Activated naive CD4-positive, alpha-beta T cell treated with anti-CD3 and anti-CD28 coated beads, Interleukin-2, amount 50 U/mL, for 72 hours (primary cell): ENCODE results near the gene UNC5CL. TPM values are rescaled to one million over a fixed set of nuclear protein-coding genes. Genes with fewer than 3 reads are reported as not detected.

Experiments used
- ATAC-seq, 2 donors: fragments of 150-1000 bp; cut with Tn5 transposase; 2 replicates each; pipeline ENCODE4 v1.10.0; 2021; ENCODE audit warnings: mild to moderate bottlenecking in 2 of 2, moderate library complexity in 2 of 2
- DNase-seq, 2 donors: peaks; one replicate each; pipeline ENCODE4 v3.0.0; 2021 to 2022; ENCODE audit warnings: low spot score in 2 of 2
- H3K27ac Mint-ChIP-seq, 2 donors: one replicate each; pipeline ENCODE4 v1.8.0; 2022; ENCODE audit warnings: mild to moderate bottlenecking in 2 of 2, mixed read lengths in 2 of 2
- H3K36me3 Mint-ChIP-seq, 2 donors: one replicate each; pipeline ENCODE4 v1.8.0; 2022; ENCODE audit warnings: mixed read lengths in 2 of 2
- H3K9me3 Mint-ChIP-seq, 2 donors: one replicate each; pipeline ENCODE4 v1.8.0; 2022; ENCODE audit warnings: mixed read lengths in 2 of 2
- total RNA-seq, 2 donors: library from RNA; stranded (reverse); gene quantifications; one replicate each; pipeline ENCODE4 v1.2.3, GENCODE V29; 2022

Gene UNC5CL
- 1 to 10 TPM; 2.8 to 5.1 TPM for total RNA-seq

- Mint-ChIP-seq H3K36me3 (no peaks in the 10 kb centered on the region), H3K27ac (peak within 1 kb of the TSS in 1 of 2 donors; percentile 10), H3K9me3 (no peaks in the 10 kb centered on the region)
- peak; percentile 47 to 73 for ATAC-seq
- DNase-seq, result peak in 1 of 2 donors; percentile 70
Measured at GRCh38 chr6:41039060-41039998, at the start of gene UNC5CL. Gene UNC5CL, minus strand, starts transcription at chr6:41039221. Its CDS starts 4,147 bp downstream, at chr6:41035074.

DNA sequence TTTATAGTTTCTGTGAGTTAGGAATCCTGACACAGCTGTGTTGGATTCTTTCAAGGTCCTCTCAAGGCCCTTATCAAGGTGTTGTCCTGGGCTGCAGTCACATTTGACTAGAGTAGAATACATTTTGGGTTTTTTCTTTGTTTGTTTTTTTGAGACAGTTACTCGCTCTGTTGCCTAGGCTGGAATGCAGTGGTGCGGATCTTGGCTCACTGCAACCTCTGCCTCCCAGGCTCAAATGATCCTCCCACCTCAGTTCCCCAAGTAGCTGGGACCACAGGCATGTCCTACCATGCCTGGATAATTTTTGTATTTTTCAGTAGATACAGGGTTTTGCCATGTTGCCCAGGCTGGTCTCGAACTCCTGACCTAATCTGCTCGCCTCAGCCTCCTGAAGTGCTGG is 49.4 kb upstream of the UNC5CL start:
- Mint-ChIP-seq H3K27ac (no peak overlapping the region), H3K36me3 (peaks cover 15 to 23% of the 10 kb centered on the region in 2 donors), H3K9me3 (no peaks in the 10 kb centered on the region)
- no peak for ATAC-seq
- no peak for DNase-seq

GRCh38 chr6:41085182-41085581 is 46.2 kb upstream of the UNC5CL start:
- H3K9me3 Mint-ChIP-seq, result no peaks in the 10 kb centered on the region

DNA sequence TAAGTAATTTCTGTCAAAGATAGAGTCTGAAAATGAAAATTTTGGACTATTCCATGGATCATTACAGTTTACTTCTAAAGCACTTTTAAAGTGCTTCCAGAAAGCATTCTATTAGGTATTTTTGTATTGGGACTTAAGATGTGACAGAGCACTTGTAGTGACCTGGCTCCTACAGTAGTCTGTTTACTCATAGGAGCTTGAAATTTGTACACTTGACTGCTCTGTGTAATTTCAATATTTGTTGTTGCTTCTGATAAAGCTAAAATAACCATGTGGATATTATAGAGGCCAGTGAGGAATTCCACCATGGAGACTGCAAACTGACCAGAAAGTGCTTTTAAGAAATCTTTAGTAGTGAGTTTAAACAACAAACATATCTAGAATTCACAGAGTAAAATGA is 44.1 kb upstream of the UNC5CL start:
- H3K36me3 Mint-ChIP-seq, result peaks cover 30 to 49% of the 10 kb centered on the region in 2 donors
- no peak for ATAC-seq
- no peak overlapping the region for H3K27ac Mint-ChIP-seq
- no peak for DNase-seq
- H3K9me3 Mint-ChIP-seq, result no peaks in the 10 kb centered on the region

More at GRCh38 chr6:41085182-41085581, 46.2 kb upstream of the UNC5CL start:
- no peak for DNase-seq
- ATAC-seq, result no peak
- Mint-ChIP-seq H3K36me3 (peaks cover 15 to 36% of the 10 kb centered on the region in 2 donors), H3K27ac (no peak overlapping the region)

DNA sequence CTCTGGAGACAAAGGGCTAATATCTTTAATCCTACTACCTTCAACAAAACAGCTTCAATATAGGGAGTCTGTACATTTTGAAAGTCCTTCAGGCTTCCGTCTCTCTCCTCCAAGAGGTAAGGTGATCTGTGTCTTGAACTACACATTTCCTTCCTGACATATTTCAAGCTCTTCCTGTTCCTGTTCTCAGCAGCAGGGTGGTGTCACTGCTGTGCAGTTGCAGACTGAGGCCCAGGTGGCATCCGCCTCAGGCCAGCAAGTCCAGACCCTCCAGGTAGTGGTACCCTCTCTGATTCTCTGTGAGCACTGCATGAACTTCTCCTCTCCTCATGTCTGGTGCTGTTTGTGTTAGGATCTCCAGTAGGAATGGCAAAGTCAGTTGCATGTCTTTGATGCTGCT is 41.6 kb upstream of the UNC5CL start:
- ATAC-seq, result peak; percentile 34 to 54
- Mint-ChIP-seq H3K36me3 (peaks cover 30 to 32% of the 10 kb centered on the region in 2 donors), H3K9me3 (no peaks in the 10 kb centered on the region), H3K27ac (peak overlapping the region; percentile 79 to 87)
- no peak for DNase-seq

GRCh38 chr6:41079080-41079479 is 40.1 kb upstream of the UNC5CL start:
- Mint-ChIP-seq H3K9me3 (no peaks in the 10 kb centered on the region), H3K27ac (peak overlapping the region in 1 of 2 donors; percentile 79), H3K36me3 (peaks cover 38 to 41% of the 10 kb centered on the region in 2 donors)
- ATAC-seq, result no peak
- no peak for DNase-seq

DNA sequence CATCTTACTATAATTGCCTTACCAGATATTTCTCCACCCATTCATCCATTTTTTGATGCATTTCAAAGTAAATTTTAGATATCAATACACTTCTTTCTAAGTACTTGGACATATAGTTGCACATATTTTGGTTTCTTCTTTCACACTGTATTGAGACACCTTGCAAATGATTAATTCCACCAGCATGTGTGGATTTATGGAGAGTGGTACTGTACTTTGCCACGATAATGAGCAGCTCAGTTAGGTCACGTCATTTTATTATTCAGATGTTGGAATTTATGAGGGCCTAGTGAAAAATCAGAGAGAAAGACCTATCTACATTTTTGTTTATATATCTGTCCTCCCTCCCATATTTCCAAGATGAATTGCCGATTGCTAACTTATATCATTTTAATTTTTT is 39.1 kb upstream of the UNC5CL start:
- H3K27ac Mint-ChIP-seq, result no peak overlapping the region
- no peak for ATAC-seq
- DNase-seq, result no peak
- no peaks in the 10 kb centered on the region for H3K9me3 Mint-ChIP-seq
- H3K36me3 Mint-ChIP-seq, result peaks cover 36 to 47% of the 10 kb centered on the region in 2 donors

DNA sequence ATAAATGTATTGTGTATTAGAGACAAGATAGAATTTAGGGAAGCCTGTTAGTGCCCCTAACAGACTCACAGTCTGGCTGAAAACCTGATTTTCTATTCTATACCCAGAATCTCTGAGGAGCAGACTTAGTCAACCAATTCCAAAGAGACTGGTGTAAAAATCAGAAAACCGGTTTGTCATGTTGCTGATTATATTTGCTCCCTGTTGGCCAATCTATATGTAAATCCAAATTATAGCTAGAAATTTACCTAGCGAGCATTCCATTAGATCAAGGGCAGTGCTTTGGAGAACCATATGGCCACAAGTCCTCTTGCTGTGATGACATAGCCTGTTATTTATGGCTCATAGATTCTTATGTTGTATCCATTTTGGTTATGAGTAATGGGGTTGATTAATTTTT is 38.5 kb upstream of the UNC5CL start:
- Mint-ChIP-seq H3K36me3 (peaks cover 36 to 47% of the 10 kb centered on the region in 2 donors), H3K27ac (no peak overlapping the region), H3K9me3 (no peaks in the 10 kb centered on the region)
- ATAC-seq (no peak), DNase-seq (no peak)

DNA sequence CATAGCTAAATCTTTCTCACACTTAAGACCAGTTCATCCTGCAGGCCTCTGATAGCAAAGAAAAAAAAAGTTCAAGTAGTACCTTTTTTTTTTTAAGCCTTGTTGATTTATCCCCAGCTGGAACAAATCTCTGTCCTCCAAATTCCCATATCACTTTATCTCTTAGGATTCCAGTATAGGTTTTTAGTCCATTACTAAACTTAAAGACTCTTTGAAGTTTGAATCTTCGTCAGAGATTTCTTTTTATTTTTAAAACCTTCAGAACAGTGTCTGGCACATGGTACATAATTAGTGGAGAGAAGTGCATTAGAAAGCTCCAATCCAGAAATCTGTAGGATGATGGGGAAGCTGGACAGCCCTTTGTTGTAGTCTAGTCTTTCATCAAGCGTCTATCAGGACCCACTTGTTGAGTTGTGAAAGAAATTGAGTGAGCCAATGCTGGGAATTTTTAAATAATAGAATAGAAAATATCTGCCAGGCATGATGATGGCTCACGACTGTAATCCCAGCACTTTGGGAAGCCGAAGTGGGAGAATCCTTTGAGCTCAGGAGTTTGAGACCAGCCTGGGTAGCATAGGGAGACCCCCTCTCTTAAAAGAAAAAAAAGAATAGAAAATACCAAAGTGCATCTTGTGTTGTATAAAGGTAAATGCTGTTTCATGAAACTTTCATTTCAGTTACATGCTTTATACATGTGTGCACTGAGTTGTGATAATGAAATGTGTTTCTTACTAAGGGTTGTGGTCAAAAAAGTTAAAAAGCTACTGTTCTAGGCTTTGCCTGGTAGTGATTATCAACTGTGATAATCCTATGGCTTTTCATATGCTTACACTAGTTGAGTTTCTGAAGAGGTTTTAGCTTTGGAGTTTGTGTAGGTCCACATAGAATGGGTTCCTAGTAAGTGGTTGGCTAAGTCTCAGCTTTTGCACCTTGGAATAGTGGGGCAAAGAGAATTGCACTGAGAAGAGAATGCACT is 36.9 kb upstream of the UNC5CL start:
- Mint-ChIP-seq H3K27ac (peak overlapping the region in 1 of 2 donors; percentile 99), H3K36me3 (peaks cover 44 to 46% of the 10 kb centered on the region in 2 donors), H3K9me3 (no peaks in the 10 kb centered on the region)
- no peak for ATAC-seq
- no peak for DNase-seq

DNA sequence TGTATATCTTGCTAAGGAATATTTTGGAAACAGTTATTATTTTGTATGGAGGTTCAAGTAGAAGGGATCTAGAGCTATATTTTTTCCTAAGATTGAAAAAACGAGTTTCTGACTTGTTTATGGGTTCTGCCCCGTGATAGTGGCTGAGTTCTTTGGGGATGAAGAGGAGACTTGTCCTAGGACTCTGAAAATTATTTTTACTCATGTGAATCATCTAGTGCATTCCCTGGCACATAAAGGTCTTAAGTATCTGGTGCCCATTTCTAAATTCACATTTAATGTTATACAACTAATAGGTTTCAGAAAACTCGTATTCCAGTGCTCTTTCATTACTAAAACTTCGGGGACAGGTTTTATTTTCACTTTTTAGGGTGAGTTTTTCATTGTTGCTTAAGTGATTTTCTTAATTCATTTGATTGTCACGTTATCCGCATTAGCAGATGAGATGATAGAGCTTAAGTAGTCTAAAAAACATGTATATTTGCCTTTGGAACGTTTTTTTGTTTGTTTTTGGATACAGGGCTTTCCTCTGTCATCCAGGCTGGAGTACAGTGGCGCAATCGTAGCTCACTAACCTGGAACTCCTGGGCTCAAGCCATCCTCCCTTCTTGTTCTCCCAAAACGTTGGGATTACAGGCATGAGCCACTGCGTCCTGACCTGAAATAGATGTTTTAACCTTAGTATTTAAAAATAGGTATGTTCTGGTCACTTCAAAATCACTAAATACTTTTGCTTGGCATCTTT is 35.8 kb upstream of the UNC5CL start:
- no peak for ATAC-seq
- Mint-ChIP-seq H3K27ac (peak overlapping the region; percentile 96 to 99), H3K36me3 (peaks cover 34 to 41% of the 10 kb centered on the region in 2 donors), H3K9me3 (no peaks in the 10 kb centered on the region)
- no peak for DNase-seq

GRCh38 chr6:41073968-41074691 is 35.1 kb upstream of the UNC5CL start:
- Mint-ChIP-seq H3K36me3 (peaks cover 27 to 33% of the 10 kb centered on the region in 2 donors), H3K27ac (peak overlapping the region; percentile 96 to 99), H3K9me3 (no peaks in the 10 kb centered on the region)
- ATAC-seq (no peak), DNase-seq (no peak)

- Mint-ChIP-seq H3K36me3 (peaks cover 22 to 29% of the 10 kb centered on the region in 2 donors), H3K27ac (peak overlapping the region; percentile 96 to 99), H3K9me3 (no peaks in the 10 kb centered on the region)
- ATAC-seq (peak; percentile 21 to 29), DNase-seq (peak; percentile 81 to 84)
Measured at GRCh38 chr6:41073203-41073967, 34.4 kb upstream of the UNC5CL start.

- peak within 1 kb of the TSS; percentile 97 to 99 for H3K27ac Mint-ChIP-seq
- peak; percentile 80 to 83 for ATAC-seq
- peaks cover 22 to 29% of the 10 kb centered on the region in 2 donors for H3K36me3 Mint-ChIP-seq
- H3K9me3 Mint-ChIP-seq, result no peaks in the 10 kb centered on the region
- DNase-seq, result no peak
Measured at GRCh38 chr6:41072836-41073202, 33.8 kb upstream of the UNC5CL start, which contains the start of gene NFYA. Gene NFYA, plus strand, starts transcription at chr6:41072974. Its CDS starts 6,116 bp downstream, at chr6:41079090.

DNA sequence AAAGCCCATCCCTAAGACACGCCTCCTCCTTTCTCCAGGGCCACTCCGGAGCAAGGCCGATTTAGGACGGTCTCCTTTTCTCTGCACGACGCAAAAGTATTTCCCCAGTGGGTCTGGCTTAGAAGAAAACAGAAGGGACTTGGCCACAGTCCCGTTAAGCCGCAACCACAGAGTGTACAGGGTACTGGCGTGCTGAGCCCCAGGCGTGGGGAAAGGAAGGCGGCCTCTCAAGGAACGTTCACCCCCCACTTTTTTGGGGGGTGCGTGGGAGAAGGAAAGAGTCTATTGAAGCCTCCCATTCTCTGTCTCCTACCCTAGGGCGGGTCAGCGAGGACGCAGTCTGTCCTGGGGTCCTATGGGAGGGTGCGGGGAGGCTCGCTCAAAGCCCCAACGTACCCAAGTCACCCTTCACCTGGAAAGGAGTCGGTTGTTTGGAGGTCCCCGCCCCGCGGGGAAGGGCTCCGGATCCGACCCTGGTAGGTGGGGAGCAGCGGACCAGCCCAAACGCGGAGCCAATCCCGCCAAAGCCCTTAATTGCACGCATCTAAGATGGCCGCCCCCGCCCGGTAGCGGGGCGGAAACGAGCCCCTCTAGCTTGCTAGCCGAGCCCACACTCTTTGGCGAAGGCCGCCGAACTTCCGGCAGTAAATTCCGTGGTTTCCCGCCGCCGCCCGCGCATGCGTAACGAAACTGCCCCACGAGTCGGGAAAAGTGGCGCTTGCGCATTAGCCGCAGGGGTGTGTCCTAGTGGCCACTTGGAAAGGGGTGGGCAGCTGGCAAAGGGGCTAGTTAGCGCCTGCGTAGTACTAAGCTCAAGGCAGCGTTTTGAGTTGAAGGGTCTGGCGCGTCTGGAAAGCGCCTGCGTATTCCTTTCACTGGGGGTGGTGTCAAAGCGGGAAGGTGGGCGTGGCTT is 33.2 kb upstream of the UNC5CL start, which contains the start of gene OARD1:
Gene OARD1, minus strand, starts transcription at position 434 of the 913 bp plus-strand sequence. CDS start 722 bp downstream, outside the sequence.
- Mint-ChIP-seq H3K27ac (peak within 1 kb of the TSS; percentile 97 to 99), H3K36me3 (peaks cover 26 to 33% of the 10 kb centered on the region in 2 donors), H3K9me3 (no peaks in the 10 kb centered on the region)
- DNase-seq (peak; percentile 100), ATAC-seq (peak; percentile 71 to 82)
